ENCODE measurements around the gene SNRPA.

The SNRPA gene

GRCh38 chr19:40733149-40733548 is 17.9 kb upstream of the SNRPA start:
- no peak overlapping the region for H3K9ac ChIP-seq (ENCODE audit: low read length)
- H3K36me3 ChIP-seq (replicated peaks; ENCODE audit: low read depth, low read length) = peaks cover 43% of the 10 kb centered on the region
- TF ChIP-seq EZH2phosphoT487 (IDR thresholded peaks at IDR 0.05; ENCODE audit: low read depth) = no peak
- no peaks in the 10 kb centered on the region for H3K79me2 ChIP-seq (ENCODE audit: low read length)
- H3K4me2 ChIP-seq (ENCODE audit: low read length) = no peak overlapping the region
- H3K27ac ChIP-seq (ENCODE audit: low read length) = no peak overlapping the region
- no peaks in the 10 kb centered on the region for H4K20me1 ChIP-seq (ENCODE audit: insufficient read depth, low read length)
- H3K27me3 ChIP-seq (ENCODE audit: low read depth, low read length) = no peaks in the 10 kb centered on the region
- no peaks in the 10 kb centered on the region for H3K4me1 ChIP-seq (ENCODE audit: low read length)
- no peak overlapping the region for H2AFZ ChIP-seq (ENCODE audit: low read depth, low read length)
- no peak overlapping the region for H3K4me3 ChIP-seq (ENCODE audit: low read length)
- no peaks in the 10 kb centered on the region for H3K9me3 ChIP-seq (ENCODE audit: insufficient read depth, low read length)

- Histone ChIP-seq H3K27ac (ENCODE audit: low read length) (no peak overlapping the region), H3K4me2 (ENCODE audit: low read length) (no peak overlapping the region), H3K79me2 (ENCODE audit: low read length) (no peaks in the 10 kb centered on the region), H3K9ac (ENCODE audit: low read length) (no peak overlapping the region), H3K9me3 (ENCODE audit: insufficient read depth, low read length) (no peaks in the 10 kb centered on the region), H3K36me3 (replicated peaks; ENCODE audit: low read depth, low read length) (peaks cover 43% of the 10 kb centered on the region), H3K4me1 (ENCODE audit: low read length) (no peaks in the 10 kb centered on the region), H3K27me3 (ENCODE audit: low read depth, low read length) (no peaks in the 10 kb centered on the region), H4K20me1 (ENCODE audit: insufficient read depth, low read length) (no peaks in the 10 kb centered on the region), H3K4me3 (ENCODE audit: low read length) (no peak overlapping the region), H2AFZ (ENCODE audit: low read depth, low read length) (no peak overlapping the region)
- TF ChIP-seq EZH2phosphoT487 (IDR thresholded peaks at IDR 0.05; ENCODE audit: low read depth) = no peak
- TF ChIP-seq CTCF (IDR thresholded peaks at IDR 0.05; ENCODE audit: low read depth, low read length) = no peak
These were observed 15.8 kb upstream of the SNRPA start for GRCh38 chr19:40735013-40735771.

- Histone ChIP-seq H3K4me3 (ENCODE audit: low read length) (no peak overlapping the region), H3K27ac (ENCODE audit: low read length) (no peak overlapping the region), H3K9me3 (ENCODE audit: insufficient read depth, low read length) (no peaks in the 10 kb centered on the region), H2AFZ (ENCODE audit: low read depth, low read length) (no peak overlapping the region), H4K20me1 (ENCODE audit: insufficient read depth, low read length) (no peaks in the 10 kb centered on the region), H3K79me2 (ENCODE audit: low read length) (no peaks in the 10 kb centered on the region), H3K4me1 (ENCODE audit: low read length) (no peaks in the 10 kb centered on the region), H3K9ac (ENCODE audit: low read length) (no peak overlapping the region), H3K4me2 (ENCODE audit: low read length) (no peak overlapping the region), H3K27me3 (ENCODE audit: low read depth, low read length) (no peaks in the 10 kb centered on the region), H3K36me3 (replicated peaks; ENCODE audit: low read depth, low read length) (peaks cover 40% of the 10 kb centered on the region)
- TF ChIP-seq CTCF (IDR thresholded peaks at IDR 0.05; ENCODE audit: low read depth, low read length) (no peak), EZH2phosphoT487 (IDR thresholded peaks at IDR 0.05; ENCODE audit: low read depth) (no peak)
These were observed 14.3 kb upstream of the SNRPA start for GRCh38 chr19:40736661-40737060.

- H3K9me3 ChIP-seq (ENCODE audit: insufficient read depth, low read length) = no peaks in the 10 kb centered on the region
- peaks cover 43% of the 10 kb centered on the region for H3K36me3 ChIP-seq (replicated peaks; ENCODE audit: low read depth, low read length)
- H3K79me2 ChIP-seq (ENCODE audit: low read length) = no peaks in the 10 kb centered on the region
These were observed 13.8 kb upstream of the SNRPA start for GRCh38 chr19:40737102-40737644.

More at GRCh38 chr19:40737102-40737644, 13.8 kb upstream of the SNRPA start:
- Histone ChIP-seq H4K20me1 (ENCODE audit: insufficient read depth, low read length) (no peaks in the 10 kb centered on the region), H3K4me2 (ENCODE audit: low read length) (no peak overlapping the region), H3K4me1 (ENCODE audit: low read length) (no peaks in the 10 kb centered on the region), H3K9ac (ENCODE audit: low read length) (no peak overlapping the region), H3K4me3 (ENCODE audit: low read length) (no peak overlapping the region), H3K27ac (ENCODE audit: low read length) (no peak overlapping the region), H3K27me3 (ENCODE audit: low read depth, low read length) (no peaks in the 10 kb centered on the region), H2AFZ (ENCODE audit: low read depth, low read length) (no peak overlapping the region)
- TF ChIP-seq CTCF (IDR thresholded peaks at IDR 0.05; ENCODE audit: low read depth, low read length) (no peak), EZH2phosphoT487 (IDR thresholded peaks at IDR 0.05; ENCODE audit: low read depth) (no peak)

Measured in OCI-LY3 (cell line).